GM23248 (cell line): ENCODE measurements around the gene MFAP2. TPM values are rescaled to one million over a fixed set of nuclear protein-coding genes. Genes with fewer than 3 reads are reported as not detected.

Source experiments
- DNase-seq: peaks from one replicate; pipeline ENCODE4 v3.0.0-alpha.2; 2015
- H2AFZ ChIP-seq: fragments of 200-600 bp; sonication (generic); 2 replicates; pipeline ENCODE4 v1.6.1; 2016; ENCODE audit warnings: antibody characterized with exemption
- H3F3A ChIP-seq: fragments of 200-600 bp; sonication (generic); 2 replicates; pipeline ENCODE4 v1.6.1; 2016; ENCODE audit warnings: mild to moderate bottlenecking, antibody characterized with exemption, mixed run types; ENCODE audit not compliant: insufficient read depth
- H3K27ac ChIP-seq: fragments of 200-600 bp; sonication (generic); 2 replicates; pipeline ENCODE4 v1.5.1; 2016; ENCODE audit warnings: mild to moderate bottlenecking
- H3K27me3 ChIP-seq: fragments of 200-600 bp; sonication (generic); replicated peaks from 2 replicates; pipeline ENCODE4 v1.6.1; 2016; ENCODE audit warnings: mild to moderate bottlenecking; ENCODE audit not compliant: insufficient read depth
- H3K36me3 ChIP-seq: fragments of 200-600 bp; sonication (generic); 2 replicates; pipeline ENCODE4 v1.6.1; 2016; ENCODE audit warnings: low read depth, mild to moderate bottlenecking
- H3K4me1 ChIP-seq: fragments of 200-600 bp; sonication (generic); 2 replicates; pipeline ENCODE4 v1.6.1; 2016; ENCODE audit warnings: mild to moderate bottlenecking; ENCODE audit not compliant: insufficient read depth
- H3K4me2 ChIP-seq: fragments of 200-600 bp; sonication (generic); one replicate; pipeline ENCODE4 v1.6.1; 2016; ENCODE audit warnings: mild to moderate bottlenecking; ENCODE audit not compliant: unreplicated experiment
- H3K4me3 ChIP-seq: fragments of 200-600 bp; sonication (generic); 2 replicates; pipeline ENCODE4 v1.5.1; 2016; ENCODE audit warnings: mild to moderate bottlenecking
- H3K79me2 ChIP-seq: fragments of 200-600 bp; sonication (generic); 2 replicates; pipeline ENCODE4 v1.6.1; 2016; ENCODE audit warnings: mild to moderate bottlenecking; ENCODE audit not compliant: insufficient read depth
- H3K9ac ChIP-seq: fragments of 200-600 bp; sonication (generic); 2 replicates; pipeline ENCODE4 v1.6.1; 2016; ENCODE audit warnings: mild to moderate bottlenecking
- H3K9me2 ChIP-seq: fragments of 200-600 bp; sonication (generic); 2 replicates; pipeline ENCODE4 v1.6.1; 2016; ENCODE audit warnings: mixed run types, mild to moderate bottlenecking, moderate library complexity; ENCODE audit not compliant: insufficient read depth
- H3K9me3 ChIP-seq: fragments of 200-600 bp; sonication (generic); one replicate; pipeline ENCODE4 v1.6.1; 2017; ENCODE audit warnings: low read depth
- H4K20me1 ChIP-seq: fragments of 200-600 bp; sonication (generic); 2 replicates; pipeline ENCODE4 v1.6.0; 2016; ENCODE audit not compliant: insufficient read depth
- EZH2 ChIP-seq: fragments of 200-600 bp; sonication (generic); IDR thresholded peaks from 2 replicates; pipeline ENCODE4 v1.6.1; 2018; ENCODE audit warnings: antibody characterized with exemption, mild to moderate bottlenecking; ENCODE audit not compliant: insufficient read depth, poor library complexity, severe bottlenecking
- EZH2phosphoT487 ChIP-seq: fragments of 200-600 bp; sonication (generic); IDR thresholded peaks from 2 replicates; pipeline ENCODE4 v1.6.1; 2018; ENCODE audit warnings: antibody characterized with exemption, moderate library complexity, mild to moderate bottlenecking, low read depth; ENCODE audit not compliant: insufficient read depth
- WGBS, 2 experiments: methylation state at CpG; one replicate each; pipeline ENCODE4 v1.1.6; 2015 to 2017; ENCODE audit warnings: low lambda C conversion rate in 2 of 2, low coverage in 1 of 2; ENCODE audit errors: missing lambda C conversion rate in 2 of 2; 5-methylcytosine and 5-hydroxymethylcytosine counted together
- in situ Hi-C: fragments of 300-500 bp; cut with MboI; formaldehyde crosslinking; loops from 2 replicates; pipeline ENCODE4 v1.15.0; 2020
- polyA plus RNA-seq: library from polyadenylated mRNA; unstranded; fragments of >200 nt; fragmentation: Nextera tagmentation; extraction: Ambion mirVana; gene quantifications from 2 replicates; pipeline ENCODE4 v1.2.1, GENCODE V29; 2016
- total RNA-seq: library from RNA; depleted of rRNA; stranded (reverse); fragments of >200 nt; shearing (Covaris generic); gene quantifications from 2 replicates; pipeline ENCODE4 v1.2.3, GENCODE V29; 2014

MFAP2 gene
- total and polyA plus RNA-seq, 2 experiments from 2014 or later, result 189 to 471 TPM

- Histone ChIP-seq H3K9me3 (no peaks in the 10 kb centered on the region), H3K4me2 (no peak overlapping the region), H3K36me3 (no peaks in the 10 kb centered on the region), H3F3A (no peaks in the 10 kb centered on the region), H2AFZ (no peak overlapping the region), H3K79me2 (no peaks in the 10 kb centered on the region), H4K20me1 (no peaks in the 10 kb centered on the region), H3K4me3 (no peak overlapping the region), H3K27me3 (no peaks in the 10 kb centered on the region; the same call in 1 of the 2 replicates), H3K27ac (no peak overlapping the region), H3K9me2 (no peaks in the 10 kb centered on the region), H3K9ac (no peak overlapping the region), H3K4me1 (no peaks in the 10 kb centered on the region)
- no peak for DNase-seq
- in situ Hi-C loops, result no loop called here
- 77 to 78% methylated on average over 13 of the region's 13 CpGs for WGBS, 2 experiments
- TF ChIP-seq EZH2phosphoT487 (no peak), EZH2 (no peak)
These were observed 52.5 kb downstream of the MFAP2 start for GRCh38 chr1:16927711-16928485.

- H3K27ac ChIP-seq, result no peak overlapping the region
- no peak overlapping the region for H2AFZ ChIP-seq
- no peaks in the 10 kb centered on the region for H3K36me3 ChIP-seq
- no peak for TF ChIP-seq EZH2phosphoT487
- no peak for TF ChIP-seq EZH2
- H4K20me1 ChIP-seq, result no peaks in the 10 kb centered on the region
- no peaks in the 10 kb centered on the region for H3K9me2 ChIP-seq
- no peak overlapping the region for H3K4me2 ChIP-seq
- WGBS, 2 experiments, result 71 to 74% methylated on average over 14 of the region's 14 CpGs
- no peaks in the 10 kb centered on the region for H3K4me1 ChIP-seq
- H3F3A ChIP-seq, result no peaks in the 10 kb centered on the region
- H3K9ac ChIP-seq, result no peak overlapping the region
- H3K4me3 ChIP-seq, result no peak overlapping the region
- DNase-seq, result no peak
- in situ Hi-C loops, result no loop called here
- H3K27me3 ChIP-seq, result no peaks in the 10 kb centered on the region; the same call in 1 of the 2 replicates
- no peaks in the 10 kb centered on the region for H3K79me2 ChIP-seq
- H3K9me3 ChIP-seq, result no peaks in the 10 kb centered on the region
These were observed 53.2 kb downstream of the MFAP2 start for GRCh38 chr1:16927256-16927655.

- no peaks in the 10 kb centered on the region for H3K9me3 ChIP-seq
- H3K4me1 ChIP-seq, result no peaks in the 10 kb centered on the region
- TF ChIP-seq EZH2 (no peak), EZH2phosphoT487 (no peak)
- H3K79me2 ChIP-seq, result no peaks in the 10 kb centered on the region
- no peak overlapping the region for H3K4me3 ChIP-seq
- H3K27ac ChIP-seq, result no peak overlapping the region
- H3K9me2 ChIP-seq, result no peaks in the 10 kb centered on the region
- H4K20me1 ChIP-seq, result no peaks in the 10 kb centered on the region
- WGBS, 2 experiments, result 62 to 71% methylated on average over 10 of the region's 10 CpGs
- no peak overlapping the region for H2AFZ ChIP-seq
- H3K27me3 ChIP-seq, result no peaks in the 10 kb centered on the region; the same call in 1 of the 2 replicates
- H3K9ac ChIP-seq, result no peak overlapping the region
- in situ Hi-C loops, result no loop called here
- no peak for DNase-seq
- H3K4me2 ChIP-seq, result no peak overlapping the region
- H3K36me3 ChIP-seq, result no peaks in the 10 kb centered on the region
- no peaks in the 10 kb centered on the region for H3F3A ChIP-seq
These were observed 53.8 kb downstream of the MFAP2 start for GRCh38 chr1:16926491-16927073.

- TF ChIP-seq EZH2phosphoT487, result no peak
- TF ChIP-seq EZH2, result no peak
- Histone ChIP-seq H3K36me3 (no peaks in the 10 kb centered on the region), H3K27me3 (no peaks in the 10 kb centered on the region; the same call in 1 of the 2 replicates), H3K79me2 (no peaks in the 10 kb centered on the region), H3K9me3 (no peaks in the 10 kb centered on the region), H4K20me1 (no peaks in the 10 kb centered on the region), H3K27ac (no peak overlapping the region), H3K4me3 (no peak overlapping the region), H3K4me2 (no peak overlapping the region), H3F3A (no peaks in the 10 kb centered on the region), H3K9me2 (no peaks in the 10 kb centered on the region), H3K4me1 (no peaks in the 10 kb centered on the region), H2AFZ (no peak overlapping the region), H3K9ac (no peak overlapping the region)
- 76 to 77% methylated on average over 13 of the region's 13 CpGs for WGBS, 2 experiments
- in situ Hi-C loops, result no loop called here
- DNase-seq, result no peak
These were observed 54.6 kb downstream of the MFAP2 start for GRCh38 chr1:16925635-16926490.
